ENCODE results near the gene ZNF565.

DNA sequence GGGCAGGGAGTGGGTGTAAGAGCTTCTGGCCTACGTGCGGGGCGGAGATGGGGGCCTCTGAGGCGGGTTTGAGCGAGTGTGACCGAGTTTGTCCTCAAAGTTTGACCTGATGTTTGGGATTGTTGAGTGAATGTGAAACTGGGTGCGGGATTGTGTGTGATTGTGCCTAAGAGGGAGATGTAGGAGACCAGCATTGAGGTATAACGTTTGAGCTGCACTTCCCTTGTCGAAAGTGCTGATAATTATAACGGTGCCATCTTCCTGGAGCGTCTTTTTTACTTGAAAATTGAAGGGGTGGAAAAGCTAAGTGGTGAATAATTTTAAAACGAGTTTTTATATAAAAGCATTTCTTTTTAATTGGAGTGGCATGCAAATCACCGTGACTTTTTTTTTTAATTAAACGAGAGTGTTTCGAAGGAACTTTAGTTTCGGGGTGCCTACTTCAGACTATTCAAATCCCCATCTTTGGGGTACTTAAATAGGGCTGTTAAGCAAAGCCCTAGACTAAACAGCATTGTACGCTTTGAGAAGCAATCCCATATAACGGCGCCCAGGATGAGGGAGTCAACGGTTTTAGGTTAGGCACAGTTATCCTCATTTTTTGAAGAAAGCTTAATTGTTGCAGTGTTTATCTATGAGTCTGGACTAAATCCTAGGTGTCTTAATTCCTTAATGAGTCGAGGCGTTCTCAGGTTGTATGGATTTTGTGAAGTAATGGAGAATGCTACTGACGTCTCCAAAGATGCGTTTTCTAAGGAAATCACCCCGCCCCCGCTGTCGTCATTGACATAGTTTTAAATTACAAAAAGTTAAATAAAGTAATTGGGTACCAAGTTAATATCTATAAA, 1.0 kb upstream of the ZNF565 start:
- no peak for TF ChIP-seq EZH2 (IDR thresholded peaks at IDR 0.05; ENCODE audit: borderline replicate concordance, low read length)
- TF ChIP-seq, protein P1, sequence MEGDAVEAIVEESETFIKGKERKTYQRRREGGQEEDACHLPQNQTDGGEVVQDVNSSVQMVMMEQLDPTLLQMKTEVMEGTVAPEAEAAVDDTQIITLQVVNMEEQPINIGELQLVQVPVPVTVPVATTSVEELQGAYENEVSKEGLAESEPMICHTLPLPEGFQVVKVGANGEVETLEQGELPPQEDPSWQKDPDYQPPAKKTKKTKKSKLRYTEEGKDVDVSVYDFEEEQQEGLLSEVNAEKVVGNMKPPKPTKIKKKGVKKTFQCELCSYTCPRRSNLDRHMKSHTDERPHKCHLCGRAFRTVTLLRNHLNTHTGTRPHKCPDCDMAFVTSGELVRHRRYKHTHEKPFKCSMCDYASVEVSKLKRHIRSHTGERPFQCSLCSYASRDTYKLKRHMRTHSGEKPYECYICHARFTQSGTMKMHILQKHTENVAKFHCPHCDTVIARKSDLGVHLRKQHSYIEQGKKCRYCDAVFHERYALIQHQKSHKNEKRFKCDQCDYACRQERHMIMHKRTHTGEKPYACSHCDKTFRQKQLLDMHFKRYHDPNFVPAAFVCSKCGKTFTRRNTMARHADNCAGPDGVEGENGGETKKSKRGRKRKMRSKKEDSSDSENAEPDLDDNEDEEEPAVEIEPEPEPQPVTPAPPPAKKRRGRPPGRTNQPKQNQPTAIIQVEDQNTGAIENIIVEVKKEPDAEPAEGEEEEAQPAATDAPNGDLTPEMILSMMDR (IDR thresholded peaks at IDR 0.05; ENCODE audit: low read length): no peak

Measured in OCI-LY1 (cell line).